PC-3 (cell line): Measurements from ENCODE around the gene GAS7. TPM values are rescaled to one million over a fixed set of nuclear protein-coding genes. Genes with fewer than 3 reads are reported as not detected.

Source experiments
- ATAC-seq: fragments of 200-7000 bp; cut with Tn5 transposase; 2 replicates; pipeline ENCODE4 v1.9.1; 2020; ENCODE audit warnings: mild to moderate bottlenecking, moderate library complexity
- BruUV-seq: library from RNA; stranded (reverse); fragments of 400-500 nt; replicated peaks from 2 replicates; lab custom pipeline; 2021; lab: Mats Ljungman, UMichigan
- CTCF ChIA-PET: fragments of 300-600 bp; sonication (Branson Sonifier 250); formaldehyde crosslinking; loops from one replicate; lab custom pipeline; 2022; ENCODE audit warnings: antibody characterized with exemption; lab: Charles Lee
- POLR2A ChIA-PET: fragments of 300-600 bp; sonication (Branson Sonifier 250); formaldehyde crosslinking; loops from one replicate; lab custom pipeline; 2022; ENCODE audit warnings: antibody characterized with exemption; ENCODE audit not compliant: unreplicated experiment; lab: Charles Lee
- DNase-seq: peaks from one replicate; pipeline ENCODE4 v3.0.0-alpha.2; 2015
- H2AFZ ChIP-seq: fragments of 300-600 bp; sonication (generic); 2 replicates; pipeline ENCODE4 v1.6.0; 2016; ENCODE audit warnings: antibody characterized with exemption, low read length
- H3F3A ChIP-seq: fragments of 300-600 bp; sonication (generic); one replicate; pipeline ENCODE4 v1.6.0; 2017; ENCODE audit warnings: antibody characterized with exemption, low read length, control low read depth, mild to moderate bottlenecking; ENCODE audit not compliant: unreplicated experiment
- H3K27ac ChIP-seq: fragments of 300-600 bp; sonication (generic); 2 replicates; pipeline ENCODE4 v1.5.1; 2016; ENCODE audit warnings: mild to moderate bottlenecking, low read length
- H3K27me3 ChIP-seq: fragments of 300-600 bp; sonication (generic); 2 replicates; pipeline ENCODE4 v1.6.1; 2016; ENCODE audit warnings: low read length, mixed read lengths
- H3K36me3 ChIP-seq: fragments of 300-600 bp; sonication (generic); 2 replicates; pipeline ENCODE4 v1.6.1; 2016; ENCODE audit warnings: low read depth, mixed run types, low read length, mixed read lengths
- H3K4me1 ChIP-seq: fragments of 300-600 bp; sonication (generic); 2 replicates; pipeline ENCODE4 v1.5.1; 2016; ENCODE audit warnings: low read length; ENCODE audit not compliant: insufficient read depth
- H3K4me2 ChIP-seq: fragments of 300-600 bp; sonication (generic); 2 replicates; pipeline ENCODE4 v1.6.0; 2016; ENCODE audit warnings: low read length
- H3K4me3 ChIP-seq: fragments of 300-600 bp; sonication (generic); 2 replicates; pipeline ENCODE4 v1.5.1; 2016; ENCODE audit warnings: mild to moderate bottlenecking, low read length, mixed read lengths
- H3K79me2 ChIP-seq: fragments of 300-600 bp; sonication (generic); 2 replicates; pipeline ENCODE4 v1.6.1; 2017; ENCODE audit warnings: low read length, mixed read lengths
- H3K9ac ChIP-seq: fragments of 300-600 bp; sonication (generic); 2 replicates; pipeline ENCODE4 v1.6.0; 2016; ENCODE audit warnings: mild to moderate bottlenecking, low read length
- H3K9me2 ChIP-seq: fragments of 300-600 bp; sonication (generic); replicated peaks from 2 replicates; pipeline ENCODE4 v1.6.1; 2016; ENCODE audit warnings: mixed run types, low read length, mixed read lengths
- H3K9me3 ChIP-seq: fragments of 300-600 bp; sonication (generic); 2 replicates; pipeline ENCODE4 v1.6.1; 2016; ENCODE audit warnings: low read length, mixed read lengths
- H4K20me1 ChIP-seq: fragments of 300-600 bp; sonication (generic); 2 replicates; pipeline ENCODE4 v1.6.1; 2016; ENCODE audit warnings: low read length, mixed read lengths
- CTCF ChIP-seq: fragments of 300-600 bp; sonication (generic); conservative IDR thresholded peaks from 2 replicates; pipeline ENCODE4 v1.5.1; 2017; ENCODE audit warnings: antibody characterized with exemption, low read depth, mild to moderate bottlenecking, low read length
- EZH2 ChIP-seq: fragments of 300-600 bp; sonication (generic); IDR thresholded peaks from one replicate; pipeline ENCODE4 v1.6.1; 2017; ENCODE audit warnings: antibody characterized with exemption, mild to moderate bottlenecking, low read length; ENCODE audit not compliant: unreplicated experiment
- EZH2phosphoT487 ChIP-seq: fragments of 300-600 bp; sonication (generic); IDR thresholded peaks from 2 replicates; pipeline ENCODE4 v1.6.1; 2018; ENCODE audit warnings: mild to moderate bottlenecking, antibody characterized with exemption, low read length, borderline replicate concordance
- intact Hi-C: fragments of 100-400 bp; cut with micrococcal nuclease; formaldehyde crosslinking; loops from 2 replicates; pipeline ENCODE4 v1.9.0; 2023
- total RNA-seq: library from RNA; depleted of rRNA; stranded (reverse); fragments of >200 nt; gene quantifications from 2 replicates; pipeline ENCODE4 v1.2.3, GENCODE V29; 2014

Gene GAS7
- total RNA-seq, 1 experiment from 2014 or later: not detected

GRCh38 chr17:9973669-9974447 lies 224.5 kb downstream of the GAS7 start:
- H4K20me1 ChIP-seq: no peaks in the 10 kb centered on the region
- CTCF ChIA-PET: no interaction called here
- no peaks in the 10 kb centered on the region for H3K79me2 ChIP-seq

GRCh38 chr17:9971991-9972390 lies 226.4 kb downstream of the GAS7 start:
- Histone ChIP-seq H3K27ac (no peak overlapping the region), H3K9me3 (no peaks in the 10 kb centered on the region), H3K79me2 (no peaks in the 10 kb centered on the region), H3K9ac (no peak overlapping the region), H4K20me1 (no peaks in the 10 kb centered on the region), H3F3A (no peaks in the 10 kb centered on the region), H3K36me3 (no peaks in the 10 kb centered on the region), H3K27me3 (peaks cover 61% of the 10 kb centered on the region), H3K4me2 (no peak overlapping the region), H3K9me2 (no peaks in the 10 kb centered on the region), H3K4me3 (no peak overlapping the region), H3K4me1 (no peaks in the 10 kb centered on the region), H2AFZ (no peak overlapping the region)
- no TSS peak for BruUV-seq
- ATAC-seq (no peak), DNase-seq (peak; percentile 7)
- intact Hi-C loops: no loop called here
- ChIA-PET POLR2A (no interaction called here), CTCF (no interaction called here)
- no peak for TF ChIP-seq EZH2
- no peak for TF ChIP-seq EZH2phosphoT487
- no peak for TF ChIP-seq CTCF

More at GRCh38 chr17:9973669-9974447, 224.5 kb downstream of the GAS7 start:
- H3K4me2 ChIP-seq: no peak overlapping the region
- no peaks in the 10 kb centered on the region for H3K9me2 ChIP-seq
- DNase-seq (no peak), ATAC-seq (no peak)
- H3F3A ChIP-seq: no peaks in the 10 kb centered on the region
- no peaks in the 10 kb centered on the region for H3K36me3 ChIP-seq
- no TSS peak for BruUV-seq
- peaks cover 49% of the 10 kb centered on the region for H3K27me3 ChIP-seq
- no peaks in the 10 kb centered on the region for H3K9me3 ChIP-seq
- POLR2A ChIA-PET: no interaction called here
- no peak overlapping the region for H3K4me3 ChIP-seq
- H3K9ac ChIP-seq: no peak overlapping the region
- TF ChIP-seq EZH2: no peak
- TF ChIP-seq CTCF: no peak
- no peak for TF ChIP-seq EZH2phosphoT487
- H2AFZ ChIP-seq: no peak overlapping the region
- no peaks in the 10 kb centered on the region for H3K4me1 ChIP-seq
- intact Hi-C loops: no loop called here
- no peak overlapping the region for H3K27ac ChIP-seq

- H3K27me3 ChIP-seq: peaks cover 40% of the 10 kb centered on the region
- H3K4me3 ChIP-seq: no peak overlapping the region
- H3K79me2 ChIP-seq: no peaks in the 10 kb centered on the region
- no peak overlapping the region for H2AFZ ChIP-seq
- TF ChIP-seq CTCF (no peak), EZH2phosphoT487 (no peak), EZH2 (no peak)
- H3K9me2 ChIP-seq: no peaks in the 10 kb centered on the region
- no peaks in the 10 kb centered on the region for H3K36me3 ChIP-seq
- POLR2A ChIA-PET: no interaction called here
- H3K27ac ChIP-seq: no peak overlapping the region
- H3K9ac ChIP-seq: no peak overlapping the region
- no peak for DNase-seq
- H3K4me1 ChIP-seq: no peaks in the 10 kb centered on the region
- CTCF ChIA-PET: no interaction called here
- intact Hi-C loops: no loop called here
- no peaks in the 10 kb centered on the region for H4K20me1 ChIP-seq
- ATAC-seq: no peak
- no peaks in the 10 kb centered on the region for H3K9me3 ChIP-seq
- H3K4me2 ChIP-seq: no peak overlapping the region
- H3F3A ChIP-seq: no peaks in the 10 kb centered on the region
- BruUV-seq: no TSS peak
Observed at GRCh38 chr17:9969301-9969935, 229.0 kb downstream of the GAS7 start.
